Stimulated activated CD4-positive, alpha-beta T cell treated with anti-CD3 and anti-CD28 coated beads, Interleukin-15, amount 100 ng/mL, for 1 hour (primary cell): ENCODE results near the gene SLC35F3.
"Not testable (repeated sequence)": the region's sequence is repeated elsewhere in the genome, so short reads cannot be mapped to it uniquely, and the experiment has no call there.

Source experiments
- DNase-seq, 2 donors: peaks; one replicate each; pipeline ENCODE4 v3.0.0-alpha.2; 2020; ENCODE audit warnings: low read depth in 1 of 2, low spot score in 1 of 2

Gene SLC35F3

DNA sequence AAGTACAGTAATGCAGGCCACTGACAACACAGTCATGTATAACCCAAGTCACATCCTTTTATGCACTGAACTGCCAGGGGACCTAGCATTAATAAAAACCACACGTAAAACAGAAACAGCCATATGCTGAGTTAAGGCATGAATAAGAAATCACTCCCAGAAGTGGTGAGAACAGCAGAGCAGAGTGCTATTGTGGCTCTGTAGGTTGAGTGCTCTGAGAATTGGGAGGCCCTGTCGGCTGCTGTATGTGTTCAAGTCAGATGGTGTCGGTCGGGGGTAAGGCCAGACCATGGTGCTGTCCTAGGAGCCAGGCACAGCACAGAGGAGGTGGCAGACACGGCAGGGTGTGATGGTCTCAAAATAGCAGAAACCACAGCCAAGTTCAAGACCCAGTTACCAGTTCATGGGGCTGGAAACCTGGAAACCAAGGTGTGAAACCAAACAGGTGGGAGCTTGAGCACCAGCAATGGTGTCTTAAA is 342.2 kb downstream of the SLC35F3 start:
- no peak for DNase-seq

DNA sequence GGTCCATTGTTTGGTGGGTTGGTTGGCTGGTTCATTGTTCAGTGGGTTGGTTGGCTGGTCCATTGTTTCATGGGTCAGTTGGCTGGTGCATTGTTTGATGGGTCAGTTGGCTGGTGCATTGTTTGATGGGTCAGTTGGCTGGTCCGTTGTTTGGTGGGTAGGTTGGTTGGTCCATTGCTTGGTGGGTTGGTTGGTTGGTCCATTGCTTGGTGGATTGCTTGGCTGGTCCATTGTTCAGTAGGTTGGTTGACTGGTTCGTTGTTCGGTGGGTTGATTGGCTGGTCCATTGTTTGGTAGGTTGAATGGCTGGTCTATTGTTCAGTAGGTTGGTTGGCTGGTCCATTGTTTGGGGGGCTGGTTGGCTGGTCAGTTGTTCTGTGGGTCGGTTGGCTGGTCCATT is 343.3 kb downstream of the SLC35F3 start:
- DNase-seq = not testable (repeated sequence)

DNA sequence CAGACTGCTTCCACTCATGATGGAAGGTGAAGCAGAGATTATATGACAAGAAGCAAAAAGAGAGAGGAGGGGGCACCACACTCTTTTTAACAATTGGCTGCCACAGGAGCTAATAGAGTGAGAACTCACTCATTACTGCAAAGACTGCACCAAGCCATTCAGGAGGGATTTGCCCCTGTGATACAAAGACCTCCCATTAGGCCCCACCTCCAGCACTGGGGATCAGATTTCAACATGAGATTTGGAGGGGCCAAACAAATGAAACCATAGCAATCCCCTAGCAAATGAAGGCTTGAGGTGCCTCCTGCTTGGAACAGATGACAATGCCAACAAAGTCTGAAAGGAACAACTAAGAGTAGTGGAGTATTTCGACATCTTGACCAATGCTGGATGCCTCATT is 346.3 kb downstream of the SLC35F3 start:
- no peak for DNase-seq

DNA sequence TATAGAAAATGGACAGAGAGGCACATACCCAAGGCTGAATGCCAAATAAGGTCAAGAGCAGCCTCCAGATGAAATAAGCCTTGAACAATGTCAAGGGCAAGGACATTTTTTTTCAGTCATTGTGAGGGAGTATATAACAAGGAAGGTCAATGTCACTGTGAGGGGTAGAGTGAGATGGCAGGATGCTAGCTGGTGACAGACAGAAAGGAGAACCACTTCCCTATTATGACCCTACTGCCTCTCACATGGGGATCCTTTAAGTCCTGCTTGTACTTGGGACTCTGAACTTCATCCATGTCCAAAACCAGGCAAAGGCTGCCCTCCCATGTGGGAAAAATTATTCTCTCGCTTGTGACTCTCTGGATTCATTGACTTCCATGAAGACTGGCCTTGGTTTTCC is 349.3 kb downstream of the SLC35F3 start:
- no peak for DNase-seq

DNA sequence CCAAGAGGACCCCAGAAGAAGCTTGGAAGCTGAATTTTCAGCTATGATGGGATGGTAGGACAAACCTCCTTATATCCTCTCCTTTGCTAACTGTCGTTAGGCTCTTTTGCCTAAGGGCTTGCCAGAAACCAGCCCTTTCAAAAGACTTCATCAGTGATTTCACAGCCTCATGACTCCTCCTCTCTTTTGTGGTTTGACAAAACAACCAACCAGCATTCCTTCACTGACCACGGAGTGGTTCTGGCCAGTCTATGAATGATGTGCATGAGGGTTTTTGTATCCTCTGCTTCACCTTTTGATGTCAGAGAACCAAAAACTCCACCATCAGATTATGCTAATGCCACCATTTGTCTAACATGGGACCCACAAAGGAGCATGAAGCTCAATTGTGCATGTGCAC is 351.9 kb downstream of the SLC35F3 start:
- no peak for DNase-seq

DNA sequence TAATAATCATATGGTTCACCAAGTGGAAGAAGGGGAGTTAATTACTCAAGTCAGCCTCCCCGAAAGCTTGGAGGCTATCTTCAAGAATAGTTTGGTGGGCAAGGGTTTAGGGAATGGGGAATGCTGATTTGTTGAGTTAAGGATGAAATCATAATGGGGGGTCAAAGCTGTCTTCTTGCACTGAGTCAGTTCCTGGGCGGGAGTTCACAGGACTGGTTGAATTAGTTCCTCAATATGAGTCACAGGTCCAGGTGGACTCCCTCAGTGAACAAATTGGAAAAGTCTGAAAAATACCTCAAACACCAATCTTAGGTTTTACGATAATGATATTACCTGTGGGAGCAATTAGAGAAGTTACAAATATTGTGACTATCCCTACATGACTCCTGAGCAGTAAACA is 353.6 kb downstream of the SLC35F3 start:
- no peak for DNase-seq

DNA sequence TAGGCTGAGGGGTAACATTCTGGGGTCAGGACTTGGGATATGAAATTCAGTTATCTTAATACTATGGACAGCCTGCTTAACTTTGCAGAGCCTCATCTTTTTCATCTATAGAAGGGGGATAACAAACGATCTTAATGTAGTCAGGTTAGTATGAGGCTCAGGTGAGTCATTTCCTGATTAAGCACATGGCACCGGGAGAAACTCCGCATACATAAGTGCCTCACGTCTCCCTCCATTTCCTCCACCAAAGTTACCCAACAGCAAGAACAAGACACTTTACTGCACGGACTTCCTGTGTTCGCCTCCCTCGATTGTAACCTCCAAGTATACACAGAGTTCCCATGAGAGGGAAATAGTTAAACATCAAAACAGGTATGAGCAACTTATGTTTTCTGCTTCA is 356.1 kb downstream of the SLC35F3 start:
- DNase-seq = no peak

DNA sequence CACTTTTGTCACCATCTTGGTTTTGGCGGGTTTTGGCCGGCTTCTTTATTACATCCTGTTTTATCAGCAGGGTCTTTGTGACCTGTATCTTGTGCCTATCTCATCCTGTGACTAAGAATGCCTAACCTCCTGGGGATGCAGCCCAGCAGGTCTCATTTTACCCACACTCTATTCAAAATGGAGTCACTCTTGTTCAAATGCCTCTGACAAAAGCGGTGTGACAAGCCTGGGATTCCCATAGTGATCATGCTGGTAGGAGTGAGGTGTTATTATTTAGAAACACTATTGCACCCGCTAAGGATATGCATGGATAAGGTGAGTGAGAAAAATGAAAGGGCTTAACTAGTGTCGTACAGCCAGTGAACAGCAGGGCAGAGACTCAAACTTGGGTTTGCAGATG is 357.1 kb downstream of the SLC35F3 start:
- no peak for DNase-seq

DNA sequence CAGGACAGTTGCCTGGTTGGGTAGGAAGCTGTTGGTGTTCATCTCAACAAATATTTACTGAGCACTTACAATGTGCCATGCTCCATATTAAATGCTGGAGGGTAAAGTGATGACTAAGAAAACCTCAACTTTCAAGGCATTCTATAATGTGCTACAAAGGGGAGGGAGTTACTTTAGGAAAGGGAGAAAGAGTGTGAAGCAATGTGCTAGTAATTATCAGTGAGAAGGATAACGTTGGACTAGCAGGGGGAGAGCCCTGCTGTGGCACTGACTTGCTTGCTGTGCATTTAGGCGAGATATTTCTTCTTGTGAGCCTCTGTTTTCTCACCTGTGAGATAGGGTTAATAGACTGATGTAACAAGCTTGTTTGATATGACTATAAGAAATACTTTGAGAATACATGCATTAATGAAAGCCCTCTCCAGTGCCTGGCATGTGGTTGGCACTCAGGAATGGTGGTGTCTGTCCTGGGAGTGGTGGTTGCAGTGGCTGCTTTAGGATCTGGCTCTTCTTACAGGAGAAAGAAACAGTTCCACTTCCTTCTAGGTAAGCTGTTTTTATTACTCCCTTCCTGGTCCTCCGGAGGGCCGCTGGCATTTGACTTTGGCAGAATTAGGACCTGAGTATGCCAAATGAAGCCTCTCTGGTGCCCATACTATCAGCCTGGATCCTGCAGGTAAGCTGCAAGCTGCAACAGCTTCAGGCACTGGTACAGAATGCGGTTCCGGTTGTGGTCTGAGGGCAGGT is 357.7 kb downstream of the SLC35F3 start:
- no peak for DNase-seq

DNA sequence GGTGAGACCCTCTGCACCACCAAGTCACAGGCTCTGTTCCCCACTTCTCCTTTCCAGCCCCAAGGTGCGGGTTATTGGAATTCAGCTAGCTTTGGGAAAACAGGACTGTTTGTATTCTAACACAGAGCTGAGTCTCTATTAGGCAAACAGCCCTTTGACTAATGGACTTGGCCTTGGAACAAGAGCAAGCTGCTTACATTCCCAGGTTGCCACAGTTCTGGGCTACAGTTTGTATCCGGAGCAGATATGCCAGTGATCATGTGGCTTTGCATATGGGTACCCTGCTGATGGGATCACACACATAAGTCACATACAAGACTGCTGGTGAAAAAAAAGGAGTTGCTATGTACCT is 358.3 kb downstream of the SLC35F3 start:
- no peak for DNase-seq

DNA sequence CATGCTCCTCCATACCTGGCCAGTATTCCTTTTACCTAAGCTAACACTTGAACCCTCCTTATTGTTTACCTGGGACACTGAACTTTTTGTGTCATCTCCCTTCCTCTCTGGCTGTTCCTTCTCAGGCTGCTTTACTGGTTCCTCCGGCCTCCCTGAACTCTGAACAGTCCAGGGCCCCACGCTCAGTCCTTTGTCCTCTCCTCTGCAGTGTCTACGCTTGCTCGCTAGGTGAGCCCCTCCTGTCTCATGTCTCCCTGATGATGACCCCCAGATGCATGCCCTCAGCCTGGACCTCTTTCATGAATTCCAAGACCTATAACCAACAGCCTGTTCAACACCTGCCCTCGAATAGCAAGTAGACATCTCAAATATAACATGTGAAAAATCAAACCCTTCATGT is 360.4 kb downstream of the SLC35F3 start:
- no peak for DNase-seq

DNA sequence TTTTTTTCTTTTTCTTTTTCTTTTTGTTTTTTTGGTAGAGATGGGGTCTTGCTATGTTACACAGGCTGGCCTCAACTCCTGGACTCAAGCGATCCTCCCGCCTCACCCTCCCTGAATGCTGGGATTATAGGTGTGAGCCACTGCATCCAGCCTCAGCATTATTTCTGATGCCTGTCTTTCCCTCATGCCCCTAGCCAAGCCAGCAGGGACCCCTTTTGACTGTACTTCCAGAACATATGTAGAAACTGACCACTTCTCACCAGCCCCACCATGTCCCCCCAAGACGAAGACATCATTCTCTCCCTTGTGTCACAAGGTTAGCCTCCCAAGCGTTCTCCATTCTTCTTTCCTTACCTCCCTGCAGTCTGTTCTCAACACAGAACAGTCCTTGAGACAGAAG is 360.8 kb downstream of the SLC35F3 start:
- DNase-seq = no peak

DNA sequence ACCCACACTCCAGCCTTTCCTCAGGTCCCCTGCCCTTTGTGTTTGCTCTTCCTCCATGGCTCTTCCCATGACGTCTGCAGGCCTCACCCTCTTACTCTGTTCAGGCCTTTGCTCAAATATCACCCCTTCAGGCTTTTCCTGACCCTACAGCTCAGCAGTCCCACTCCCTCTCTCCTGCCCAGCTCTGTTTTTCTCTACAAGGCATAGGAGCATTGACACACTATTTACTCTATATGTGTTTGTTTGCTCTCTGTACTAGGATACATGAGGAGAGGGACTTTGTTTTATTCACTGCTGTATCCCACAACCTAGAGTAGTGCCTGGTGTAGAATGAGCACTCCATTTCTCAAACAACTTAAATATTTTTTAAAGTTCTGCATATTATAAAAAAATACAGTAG is 361.4 kb downstream of the SLC35F3 start:
- no peak for DNase-seq

DNA sequence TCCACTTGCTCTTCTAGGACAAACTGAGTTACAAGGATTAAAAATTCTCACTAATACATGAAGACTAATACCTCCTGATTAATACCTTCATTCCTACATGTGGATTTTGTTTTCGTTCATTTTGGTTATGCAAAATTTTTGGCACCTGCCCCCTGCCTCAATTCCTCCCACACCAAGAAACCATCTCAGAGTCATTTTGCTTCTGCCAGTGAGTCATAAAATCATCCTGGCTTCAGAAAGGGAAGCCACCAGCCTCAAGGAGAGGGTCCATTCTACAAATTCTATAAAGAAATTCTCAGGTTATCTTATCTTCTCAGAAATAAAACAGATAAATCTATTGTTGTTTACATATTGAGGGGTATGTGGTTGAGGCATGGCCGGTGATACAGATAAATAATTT is 365.6 kb downstream of the SLC35F3 start:
- no peak for DNase-seq

DNA sequence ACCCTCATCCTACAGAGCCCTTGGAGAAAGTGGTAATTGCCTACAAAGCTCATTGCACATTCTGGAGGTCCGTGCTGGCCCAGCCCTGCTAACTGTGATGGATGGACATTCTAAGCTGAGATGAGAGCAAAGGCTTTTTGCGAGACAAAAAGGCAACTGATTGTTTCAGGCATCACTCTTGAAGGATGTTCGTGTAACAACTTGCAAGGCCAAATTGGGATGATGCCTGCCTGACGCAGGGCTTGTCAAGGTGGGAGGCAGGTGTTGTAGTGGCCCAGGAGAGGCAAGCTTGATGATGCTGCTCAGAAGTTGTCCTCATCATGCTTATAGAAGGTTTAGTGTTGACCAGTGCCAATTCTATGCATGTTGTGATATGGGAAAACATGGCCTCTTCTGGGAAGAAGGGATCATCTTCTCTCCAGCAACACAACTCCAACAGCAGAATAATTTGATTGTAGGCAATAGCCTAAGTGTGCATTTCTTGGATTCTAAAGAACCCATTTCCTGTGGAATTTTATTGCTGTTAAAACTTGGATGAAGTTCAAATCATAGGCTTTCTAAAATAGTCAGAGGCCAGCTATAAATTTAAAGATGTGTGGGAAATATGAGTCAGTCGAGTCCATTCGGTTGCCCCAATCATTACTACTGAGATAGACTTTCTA is 366.2 kb downstream of the SLC35F3 start:
- no peak for DNase-seq

DNA sequence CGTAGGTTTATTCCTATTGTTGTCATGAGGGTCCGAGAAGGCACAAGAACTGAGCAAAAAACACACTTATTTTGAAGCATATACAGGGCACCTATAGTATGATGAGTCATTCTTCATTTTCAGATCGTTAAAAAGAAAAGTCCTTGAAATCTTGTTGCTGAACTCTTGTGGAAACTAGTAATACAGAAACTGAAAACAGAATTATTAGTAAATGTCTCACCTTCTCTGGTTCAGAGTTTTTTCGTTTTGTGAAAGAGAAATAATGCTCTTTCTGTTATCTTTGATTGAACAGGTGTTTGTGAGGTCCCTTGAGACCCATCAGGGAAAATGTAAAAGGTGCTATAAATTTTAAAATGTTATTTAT is 366.7 kb downstream of the SLC35F3 start:
- no peak for DNase-seq

DNA sequence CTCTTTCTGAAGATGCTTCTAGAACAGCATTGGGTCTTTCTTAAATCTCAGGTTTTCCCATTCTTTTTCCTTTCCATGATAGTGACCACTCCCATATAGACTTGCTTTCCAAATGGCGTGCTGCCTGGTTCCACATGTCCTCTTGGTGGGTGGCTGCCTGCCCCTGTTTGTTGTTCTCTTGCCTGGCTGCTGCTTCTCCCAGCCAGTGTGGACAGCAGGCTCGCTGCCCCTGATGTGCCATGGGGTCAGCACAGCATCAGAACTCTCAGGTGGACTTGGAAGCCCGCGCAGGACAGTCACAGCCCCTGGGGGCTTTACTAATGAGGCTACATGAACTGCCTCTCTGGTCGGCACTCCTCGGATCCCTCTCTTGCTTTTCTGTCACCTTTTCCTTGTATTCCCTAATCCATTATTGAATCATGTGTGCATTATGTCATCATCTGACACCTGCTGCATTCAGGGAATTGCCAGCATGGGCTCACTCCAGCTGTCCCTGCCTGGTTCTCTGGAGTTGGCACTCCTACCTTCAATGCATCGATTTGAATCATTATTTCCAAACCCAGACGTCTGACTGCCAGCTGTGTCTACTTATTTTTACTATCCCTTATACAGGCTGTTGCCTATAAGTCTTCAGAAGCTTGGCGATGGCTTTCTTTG is 368.3 kb downstream of the SLC35F3 start:
- no peak for DNase-seq

DNA sequence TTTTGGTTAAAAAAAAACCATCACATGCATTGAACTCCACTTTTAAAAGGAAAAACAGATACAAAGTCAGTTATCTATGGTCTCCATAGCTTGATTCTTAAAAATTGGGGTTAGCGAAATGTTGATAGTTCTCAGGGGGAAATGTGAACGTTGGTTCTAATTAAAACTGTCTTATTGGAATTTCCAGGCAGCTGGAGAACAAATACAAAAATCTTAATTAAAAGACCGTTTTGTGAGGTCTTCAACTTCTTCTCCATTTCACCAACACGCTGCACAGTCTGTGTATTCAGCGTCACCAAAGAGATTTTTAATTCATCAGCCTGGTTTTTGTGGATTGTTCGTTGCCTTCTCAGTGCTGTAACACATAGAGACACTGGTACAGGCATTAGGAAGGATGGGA is 369.5 kb downstream of the SLC35F3 start:
- DNase-seq = no peak

DNA sequence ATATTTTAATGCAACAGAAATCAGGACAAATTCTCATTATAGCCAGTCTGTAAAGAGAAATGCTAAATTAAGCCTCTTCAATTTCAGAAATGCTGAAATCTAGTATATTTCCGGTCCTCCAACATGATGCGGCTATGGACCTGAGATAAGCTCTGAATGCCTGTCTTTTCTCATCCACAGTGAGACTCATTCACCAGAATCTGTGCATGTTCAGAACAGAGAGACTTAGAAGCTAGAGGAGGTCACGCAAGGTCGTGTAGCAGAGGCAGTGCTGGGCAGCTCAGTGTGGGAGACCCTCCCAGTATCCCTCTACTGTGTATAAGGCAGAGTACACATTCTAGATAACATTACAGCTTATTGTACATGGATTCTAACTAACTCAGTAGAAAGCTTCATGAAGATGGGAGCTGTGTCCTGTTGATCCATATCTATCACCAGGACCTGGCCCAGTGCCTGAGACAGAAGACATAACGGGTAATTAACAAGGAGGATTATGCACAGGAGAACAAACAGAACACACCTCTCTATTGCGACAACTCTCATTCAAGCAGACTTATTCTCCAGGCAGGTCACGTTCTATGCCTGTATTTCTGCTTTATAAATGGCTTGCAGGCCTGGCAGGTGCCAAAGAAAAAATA is 371.8 kb downstream of the SLC35F3 start:
- no peak for DNase-seq

DNA sequence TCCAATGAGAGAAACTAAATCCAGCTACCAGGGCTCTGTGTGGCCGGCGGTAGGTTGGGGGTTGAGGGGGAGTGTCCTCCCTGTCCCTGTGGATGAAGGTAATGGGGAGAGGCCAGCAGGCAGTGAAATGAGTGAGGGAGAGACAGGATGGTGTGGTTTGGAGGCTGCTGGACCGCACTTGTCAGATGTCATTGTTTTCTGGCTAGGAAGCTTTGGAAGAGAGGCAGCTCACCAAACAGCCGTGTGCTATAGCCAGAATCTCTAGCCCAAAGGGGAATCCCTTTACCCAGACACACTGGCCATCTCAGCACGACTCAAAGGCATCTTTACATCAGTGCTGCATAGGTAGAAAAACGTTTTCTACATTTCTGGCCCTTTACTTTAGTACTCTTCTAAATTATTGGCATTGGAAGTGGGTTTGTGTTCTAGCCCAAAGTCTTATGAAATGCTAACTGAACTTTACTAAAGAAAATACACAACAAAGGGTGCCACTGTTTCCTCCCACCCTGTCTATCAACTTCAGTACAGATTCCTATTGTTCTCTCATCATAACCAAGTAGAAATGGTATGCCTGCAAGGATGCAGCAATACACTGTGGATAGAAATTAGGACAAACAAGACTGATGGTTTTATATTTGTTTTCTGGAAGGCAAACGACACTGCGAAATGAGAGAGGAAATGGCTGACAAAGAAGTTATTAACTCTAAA is 372.8 kb downstream of the SLC35F3 start:
- no peak for DNase-seq

DNA sequence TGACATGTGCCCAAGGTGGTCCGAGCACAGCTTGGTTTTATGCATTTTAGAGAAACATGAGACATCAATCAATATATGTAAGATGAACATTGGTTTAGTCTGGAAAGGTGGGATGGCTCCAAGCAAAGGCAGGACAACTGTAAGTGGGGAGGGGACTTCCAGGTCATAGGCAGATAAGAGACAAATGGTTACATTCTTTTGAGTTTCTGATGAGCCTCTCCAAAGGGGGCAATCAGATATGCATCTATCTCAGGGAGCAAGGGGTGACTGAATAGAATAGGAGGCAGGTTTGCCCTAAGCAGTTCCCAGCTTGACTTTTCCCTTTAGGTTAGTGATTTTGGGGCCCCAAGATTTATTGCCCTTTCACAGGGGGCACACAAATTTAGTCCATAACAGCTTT is 374.5 kb downstream of the SLC35F3 start:
- DNase-seq = no peak
